ENCODE measurements around the gene STARD5.
"Not testable (repeated sequence)": the region's sequence is repeated elsewhere in the genome, so short reads cannot be mapped to it uniquely, and the experiment has no call there.

The STARD5 gene

DNA sequence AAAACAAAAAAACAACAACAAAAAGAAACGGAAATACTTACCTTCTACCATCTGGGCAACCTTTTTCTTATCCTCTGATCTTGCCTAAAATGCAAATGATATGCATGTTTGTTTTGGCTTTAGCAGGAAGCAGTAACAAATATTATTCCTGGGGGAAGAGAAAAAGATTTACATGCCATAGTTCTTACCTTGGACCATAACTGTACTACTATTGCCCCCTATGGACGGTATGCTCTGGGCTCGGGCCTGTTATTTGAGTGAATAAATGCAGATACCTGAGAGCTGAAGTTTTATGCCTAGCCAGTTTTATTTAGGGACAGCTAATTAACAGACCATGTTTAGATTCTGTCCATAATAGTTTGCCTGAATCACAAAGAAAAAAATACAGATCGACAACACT lies 12.6 kb upstream of the STARD5 start:
- H3K27me3 ChIP-seq (ENCODE audit: control insufficient read depth, insufficient read depth, low read length), result no peaks in the 10 kb centered on the region
- H3K36me3 ChIP-seq (ENCODE audit: control insufficient read depth, low read depth, low read length), result no peaks in the 10 kb centered on the region

DNA sequence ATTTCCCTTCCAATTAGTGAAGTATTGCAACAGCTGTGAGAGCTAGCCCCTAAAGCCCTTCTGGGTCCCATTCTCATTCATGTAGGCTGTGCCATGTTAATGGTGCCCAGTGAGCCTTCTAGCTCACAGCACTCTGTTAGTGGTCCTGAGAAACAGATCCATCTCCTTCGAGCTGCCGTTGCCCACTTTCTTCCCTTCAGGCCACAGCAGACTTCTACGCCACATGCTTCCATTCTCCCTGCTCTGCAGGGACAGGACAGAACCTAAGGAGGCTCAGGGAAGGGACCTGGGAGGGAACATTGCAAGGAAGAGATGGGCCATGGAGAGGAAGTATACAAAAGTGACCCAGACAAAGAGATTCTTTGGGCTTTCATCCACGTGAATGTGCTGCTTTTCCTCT lies 11.7 kb upstream of the STARD5 start:
- Histone ChIP-seq H3K4me3 (ENCODE audit: low read length) (no peak overlapping the region), H3K36me3 (ENCODE audit: control insufficient read depth, low read depth, low read length) (no peaks in the 10 kb centered on the region), H3K27ac (ENCODE audit: low read length) (no peak overlapping the region), H3K9me3 (ENCODE audit: control insufficient read depth, low read depth, low read length) (no peaks in the 10 kb centered on the region), H3K27me3 (ENCODE audit: control insufficient read depth, insufficient read depth, low read length) (no peaks in the 10 kb centered on the region), H3K9ac (ENCODE audit: low read length) (no peak overlapping the region), H3K4me1 (ENCODE audit: control insufficient read depth, low read depth, low read length) (no peaks in the 10 kb centered on the region)

More for the DNA sequence above, 12.6 kb upstream of the STARD5 start:
- no peak overlapping the region for H3K9ac ChIP-seq (ENCODE audit: low read length)
- no peaks in the 10 kb centered on the region for H3K9me3 ChIP-seq (ENCODE audit: control insufficient read depth, low read depth, low read length)
- no peak overlapping the region for H3K27ac ChIP-seq (ENCODE audit: low read length)
- H3K4me3 ChIP-seq (ENCODE audit: low read length), result no peak overlapping the region
- H3K4me1 ChIP-seq (ENCODE audit: control insufficient read depth, low read depth, low read length), result no peaks in the 10 kb centered on the region

GRCh38 chr15:81334768-81335435 lies 11.0 kb upstream of the STARD5 start:
- no peak overlapping the region for H3K9ac ChIP-seq (ENCODE audit: low read length)
- H3K9me3 ChIP-seq (ENCODE audit: control insufficient read depth, low read depth, low read length), result no peaks in the 10 kb centered on the region
- no peaks in the 10 kb centered on the region for H3K4me1 ChIP-seq (ENCODE audit: control insufficient read depth, low read depth, low read length)
- H3K27ac ChIP-seq (ENCODE audit: low read length), result no peak overlapping the region
- no peaks in the 10 kb centered on the region for H3K27me3 ChIP-seq (ENCODE audit: control insufficient read depth, insufficient read depth, low read length)
- no peak overlapping the region for H3K4me3 ChIP-seq (ENCODE audit: low read length)
- H3K36me3 ChIP-seq (ENCODE audit: control insufficient read depth, low read depth, low read length), result no peaks in the 10 kb centered on the region

GRCh38 chr15:81333363-81333762 lies 9.4 kb upstream of the STARD5 start:
- no peak overlapping the region for H3K27ac ChIP-seq (ENCODE audit: low read length)
- no peak overlapping the region for H3K4me3 ChIP-seq (ENCODE audit: low read length)
- no peaks in the 10 kb centered on the region for H3K9me3 ChIP-seq (ENCODE audit: control insufficient read depth, low read depth, low read length)
- no peak overlapping the region for H3K9ac ChIP-seq (ENCODE audit: low read length)
- H3K36me3 ChIP-seq (ENCODE audit: control insufficient read depth, low read depth, low read length), result no peaks in the 10 kb centered on the region
- no peaks in the 10 kb centered on the region for H3K4me1 ChIP-seq (ENCODE audit: control insufficient read depth, low read depth, low read length)
- H3K27me3 ChIP-seq (ENCODE audit: control insufficient read depth, insufficient read depth, low read length), result no peaks in the 10 kb centered on the region

DNA sequence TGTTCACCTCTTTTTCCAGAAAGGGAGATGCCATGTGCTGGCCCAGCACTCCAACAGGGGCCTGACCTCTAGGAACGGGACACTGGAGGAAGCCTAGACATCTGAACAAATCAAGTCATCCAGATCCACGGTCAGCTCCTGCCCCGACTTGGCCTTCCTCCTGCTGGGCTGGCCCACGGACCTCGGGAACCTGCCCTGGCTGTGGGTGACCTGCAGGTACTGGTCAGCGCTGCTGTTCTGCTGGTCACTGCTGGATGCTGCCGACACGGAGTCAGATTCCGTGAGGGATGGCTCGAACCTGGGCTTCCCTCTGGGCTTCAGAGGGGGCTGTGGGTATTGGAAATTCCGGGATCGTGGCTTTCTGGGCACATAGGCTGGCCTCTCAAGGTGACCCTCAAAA lies 8.4 kb upstream of the STARD5 start:
- H3K27ac ChIP-seq (ENCODE audit: low read length), result no peak overlapping the region
- no peaks in the 10 kb centered on the region for H3K4me1 ChIP-seq (ENCODE audit: control insufficient read depth, low read depth, low read length)
- H3K4me3 ChIP-seq (ENCODE audit: low read length), result no peak overlapping the region
- H3K9me3 ChIP-seq (ENCODE audit: control insufficient read depth, low read depth, low read length), result no peaks in the 10 kb centered on the region
- no peaks in the 10 kb centered on the region for H3K27me3 ChIP-seq (ENCODE audit: control insufficient read depth, insufficient read depth, low read length)
- no peak overlapping the region for H3K9ac ChIP-seq (ENCODE audit: low read length)
- H3K36me3 ChIP-seq (ENCODE audit: control insufficient read depth, low read depth, low read length), result no peaks in the 10 kb centered on the region

DNA sequence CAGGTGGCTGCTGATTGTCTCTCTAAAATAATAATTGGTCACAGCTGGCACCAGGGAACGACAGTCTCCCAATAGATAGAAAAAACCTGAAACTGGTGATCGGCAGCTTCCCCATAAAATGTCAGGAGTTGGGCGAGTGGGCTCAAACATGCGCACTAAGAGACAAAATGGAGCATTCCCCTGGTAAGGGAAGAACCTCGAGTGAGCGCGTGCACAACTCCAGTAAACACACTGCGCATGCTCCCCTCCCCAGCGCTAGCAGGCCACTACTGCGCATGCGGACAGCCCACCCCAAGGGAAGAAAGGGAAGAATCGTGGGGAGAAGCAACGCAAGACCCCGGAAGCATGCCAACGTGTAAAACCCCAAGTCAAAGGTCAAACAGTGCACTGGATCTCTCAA lies 7.7 kb upstream of the STARD5 start:
- no peaks in the 10 kb centered on the region for H3K36me3 ChIP-seq (ENCODE audit: control insufficient read depth, low read depth, low read length)
- no peak overlapping the region for H3K4me3 ChIP-seq (ENCODE audit: low read length)
- no peak overlapping the region for H3K9ac ChIP-seq (ENCODE audit: low read length)
- no peaks in the 10 kb centered on the region for H3K9me3 ChIP-seq (ENCODE audit: control insufficient read depth, low read depth, low read length)
- no peaks in the 10 kb centered on the region for H3K4me1 ChIP-seq (ENCODE audit: control insufficient read depth, low read depth, low read length)
- H3K27me3 ChIP-seq (ENCODE audit: control insufficient read depth, insufficient read depth, low read length), result no peaks in the 10 kb centered on the region
- H3K27ac ChIP-seq (ENCODE audit: low read length), result no peak overlapping the region

GRCh38 chr15:81331141-81331540 lies 7.2 kb upstream of the STARD5 start:
- H3K36me3 ChIP-seq (ENCODE audit: control insufficient read depth, low read depth, low read length); H3K4me3 ChIP-seq (ENCODE audit: low read length); H3K9me3 ChIP-seq (ENCODE audit: control insufficient read depth, low read depth, low read length); H3K27me3 ChIP-seq (ENCODE audit: control insufficient read depth, insufficient read depth, low read length); H3K27ac ChIP-seq (ENCODE audit: low read length); H3K9ac ChIP-seq (ENCODE audit: low read length); H3K4me1 ChIP-seq (ENCODE audit: control insufficient read depth, low read depth, low read length): not testable (repeated sequence)

GRCh38 chr15:81330366-81331090 lies 6.6 kb upstream of the STARD5 start:
- no peak overlapping the region for H3K4me3 ChIP-seq (ENCODE audit: low read length)
- H3K9me3 ChIP-seq (ENCODE audit: control insufficient read depth, low read depth, low read length), result no peaks in the 10 kb centered on the region

GRCh38 chr15:81329446-81329845 lies 5.5 kb upstream of the STARD5 start:
- H3K9me3 ChIP-seq (ENCODE audit: control insufficient read depth, low read depth, low read length), result no peaks in the 10 kb centered on the region
- H3K4me1 ChIP-seq (ENCODE audit: control insufficient read depth, low read depth, low read length), result no peaks in the 10 kb centered on the region
- H3K36me3 ChIP-seq (ENCODE audit: control insufficient read depth, low read depth, low read length), result no peaks in the 10 kb centered on the region
- peaks cover 5% of the 10 kb centered on the region for H3K27me3 ChIP-seq (ENCODE audit: control insufficient read depth, insufficient read depth, low read length)
- no peak overlapping the region for H3K27ac ChIP-seq (ENCODE audit: low read length)
- no peak overlapping the region for H3K4me3 ChIP-seq (ENCODE audit: low read length)
- H3K9ac ChIP-seq (ENCODE audit: low read length), result no peak overlapping the region

More at GRCh38 chr15:81330366-81331090, 6.6 kb upstream of the STARD5 start:
- no peak overlapping the region for H3K27ac ChIP-seq (ENCODE audit: low read length)
- H3K36me3 ChIP-seq (ENCODE audit: control insufficient read depth, low read depth, low read length), result no peaks in the 10 kb centered on the region
- H3K4me1 ChIP-seq (ENCODE audit: control insufficient read depth, low read depth, low read length), result no peaks in the 10 kb centered on the region
- no peaks in the 10 kb centered on the region for H3K27me3 ChIP-seq (ENCODE audit: control insufficient read depth, insufficient read depth, low read length)
- H3K9ac ChIP-seq (ENCODE audit: low read length), result no peak overlapping the region

GRCh38 chr15:81327516-81327915 lies 3.6 kb upstream of the STARD5 start:
- Histone ChIP-seq H3K9ac (ENCODE audit: low read length) (no peak overlapping the region), H3K27ac (ENCODE audit: low read length) (no peak overlapping the region)

GRCh38 chr15:81326466-81327212 lies 2.7 kb upstream of the STARD5 start:
- peaks cover 8% of the 10 kb centered on the region for H3K27me3 ChIP-seq (ENCODE audit: control insufficient read depth, insufficient read depth, low read length)
- no peak overlapping the region for H3K9ac ChIP-seq (ENCODE audit: low read length)
- no peaks in the 10 kb centered on the region for H3K36me3 ChIP-seq (ENCODE audit: control insufficient read depth, low read depth, low read length)
- no peaks in the 10 kb centered on the region for H3K9me3 ChIP-seq (ENCODE audit: control insufficient read depth, low read depth, low read length)
- H3K27ac ChIP-seq (ENCODE audit: low read length), result no peak overlapping the region
- H3K4me3 ChIP-seq (ENCODE audit: low read length), result no peak overlapping the region
- no peaks in the 10 kb centered on the region for H3K4me1 ChIP-seq (ENCODE audit: control insufficient read depth, low read depth, low read length)

More at GRCh38 chr15:81327516-81327915, 3.6 kb upstream of the STARD5 start:
- Histone ChIP-seq H3K9me3 (ENCODE audit: control insufficient read depth, low read depth, low read length) (no peaks in the 10 kb centered on the region), H3K4me1 (ENCODE audit: control insufficient read depth, low read depth, low read length) (no peaks in the 10 kb centered on the region), H3K27me3 (ENCODE audit: control insufficient read depth, insufficient read depth, low read length) (peaks cover 8% of the 10 kb centered on the region), H3K36me3 (ENCODE audit: control insufficient read depth, low read depth, low read length) (no peaks in the 10 kb centered on the region), H3K4me3 (ENCODE audit: low read length) (no peak overlapping the region)

Data from iPS-18a (cell line).